ENCODE data around the gene ERP44.

GRCh38 chr9:100083448-100084127, 15.2 kb downstream of the ERP44 start:
- no peak for TF ChIP-seq CTCF (IDR thresholded peaks at IDR 0.05)
- TF ChIP-seq POLR2A (IDR thresholded peaks at IDR 0.05): no peak
